AG04450 (cell line): Measurements from ENCODE around the gene TRAP1. TPM values are rescaled to one million over a fixed set of nuclear protein-coding genes. Genes with fewer than 3 reads are reported as not detected.

Experiments used
- CTCF ChIA-PET: fragments of 300-600, 350-600 bp; formaldehyde crosslinking; extraction: SDS; loops from one replicate; lab custom pipeline; 2022; ENCODE audit warnings: antibody characterized with exemption, inconsistent platforms; lab: Charles Lee
- POLR2A ChIA-PET: fragments of 350-600 bp; formaldehyde crosslinking; extraction: SDS; loops from one replicate; lab custom pipeline; 2021; ENCODE audit warnings: antibody characterized with exemption, inconsistent platforms; lab: Yijun Ruan, JAX
- DNase-seq: peaks from one replicate; pipeline ENCODE4 v3.0.0-alpha.2; 2011; ENCODE audit warnings: low read depth, low spot score
- H3K27ac ChIP-seq: one replicate; pipeline ENCODE4 v1.5.1; 2012; ENCODE audit warnings: low read depth, low read length, control low read depth
- H3K27me3 ChIP-seq: one replicate; pipeline ENCODE4 v1.6.0; 2012; ENCODE audit warnings: low read length; ENCODE audit not compliant: control insufficient read depth, insufficient read depth
- H3K4me3 ChIP-seq: 2 replicates; pipeline ENCODE4 v1.5.1; 2011; ENCODE audit warnings: mild to moderate bottlenecking, low read depth, low read length, control low read depth
- H3K9me3 ChIP-seq: 2 replicates; pipeline ENCODE4 v1.5.1; 2012; ENCODE audit warnings: low read length; ENCODE audit not compliant: control insufficient read depth, insufficient read depth
- CTCF ChIP-seq: IDR thresholded peaks from 2 replicates; pipeline ENCODE4 v1.5.1; 2011; ENCODE audit warnings: low read depth, low read length, control low read depth, inconsistent platforms
- polyA plus RNA-seq: library from polyadenylated mRNA; depleted of rRNA; stranded (reverse); fragments of >200 nt; gene quantifications from 2 replicates; pipeline ENCODE4 v1.2.3, GENCODE V29; 2011

Gene TRAP1
- polyA plus RNA-seq, 1 experiment: 83.9 TPM

GRCh38 chr16:3761375-3762106 is 44.2 kb upstream of the TRAP1 start:
- Histone ChIP-seq H3K27me3 (no peaks in the 10 kb centered on the region), H3K27ac (no peak overlapping the region), H3K9me3 (no peaks in the 10 kb centered on the region), H3K4me3 (no peak overlapping the region)
- DNase-seq: no peak
- POLR2A ChIA-PET: no interaction called here
- CTCF ChIA-PET: no interaction called here
- TF ChIP-seq CTCF: no peak

GRCh38 chr16:3760518-3760917 is 43.2 kb upstream of the TRAP1 start:
- Histone ChIP-seq H3K4me3 (no peak overlapping the region), H3K9me3 (no peaks in the 10 kb centered on the region), H3K27ac (no peak overlapping the region), H3K27me3 (no peaks in the 10 kb centered on the region)
- ChIA-PET POLR2A (no interaction called here), CTCF (interaction anchor here (0.5 kb wide), 1 partner anchor 512 kb away, joined by 3 read pairs; the partner anchor contains the start of gene TFAP4)
- TF ChIP-seq CTCF: no peak
- no peak for DNase-seq

GRCh38 chr16:3759736-3760135 is 42.4 kb upstream of the TRAP1 start:
- POLR2A ChIA-PET: no interaction called here
- DNase-seq: no peak

GRCh38 chr16:3756113-3756512 is 38.8 kb upstream of the TRAP1 start:
- ChIA-PET POLR2A (no interaction called here), CTCF (no interaction called here)
- no peaks in the 10 kb centered on the region for H3K9me3 ChIP-seq
- H3K4me3 ChIP-seq: no peak overlapping the region
- no peak for TF ChIP-seq CTCF
- H3K27me3 ChIP-seq: no peaks in the 10 kb centered on the region
- no peak for DNase-seq
- H3K27ac ChIP-seq: no peak overlapping the region

More at GRCh38 chr16:3759736-3760135, 42.4 kb upstream of the TRAP1 start:
- no peaks in the 10 kb centered on the region for H3K9me3 ChIP-seq
- no peak overlapping the region for H3K27ac ChIP-seq
- H3K27me3 ChIP-seq: no peaks in the 10 kb centered on the region
- CTCF ChIA-PET: interaction anchor here (0.5 to 0.7 kb wide), 3 partner anchors 37 to 570 kb away, joined by 3 to 7 read pairs (median 4); partner anchors contain the start of gene TFAP4
- H3K4me3 ChIP-seq: no peak overlapping the region
- TF ChIP-seq CTCF: no peak

- TF ChIP-seq CTCF: no peak
- H3K4me3 ChIP-seq: no peak overlapping the region
- H3K9me3 ChIP-seq: no peaks in the 10 kb centered on the region
- H3K27ac ChIP-seq: no peak overlapping the region
- POLR2A ChIA-PET: no interaction called here
- no peak for DNase-seq
- CTCF ChIA-PET: no interaction called here
- H3K27me3 ChIP-seq: no peaks in the 10 kb centered on the region
These were observed 37.9 kb upstream of the TRAP1 start for GRCh38 chr16:3755249-3755648.
